Measurements from ENCODE around the gene CYP4F12. TPM values are rescaled to one million over a fixed set of nuclear protein-coding genes. Genes with fewer than 3 reads are reported as not detected.

Gene CYP4F12
- total RNA-seq, 1 experiment from 2014 or later, result not detected

- H3K4me3 Mint-ChIP-seq, result no peak overlapping the region
- H2BK12ac ChIP-seq (ENCODE audit: insufficient read length, low read depth, low read length), result no peak overlapping the region
Measured at GRCh38 chr19:15717809-15718208, 44.9 kb downstream of the CYP4F12 start.

More at GRCh38 chr19:15717809-15718208, 44.9 kb downstream of the CYP4F12 start:
- H4K91ac ChIP-seq (ENCODE audit: insufficient read length, low read depth, low read length), result no peak overlapping the region
- H2BK20ac ChIP-seq (ENCODE audit: low read depth, low read length, poor library complexity, severe bottlenecking), result no peak overlapping the region
- no peak for DNase-seq
- H2AK5ac ChIP-seq (ENCODE audit: insufficient read length, low read length), result no peak overlapping the region
- H3K79me1 ChIP-seq (ENCODE audit: insufficient read depth, low read depth, low read length, poor library complexity, severe bottlenecking), result no peaks in the 10 kb centered on the region
- H4K8ac ChIP-seq (replicated peaks; ENCODE audit: insufficient read length, low read depth, low read length), result no peak overlapping the region
- H3K14ac ChIP-seq (ENCODE audit: insufficient read depth, low read length), result no peak overlapping the region
- H3K23ac ChIP-seq (ENCODE audit: insufficient read length, low read depth, low read length), result no peak overlapping the region
- H3K18ac ChIP-seq (ENCODE audit: insufficient read length, low read depth, low read length), result no peak overlapping the region
- no peaks in the 10 kb centered on the region for H4K20me1 ChIP-seq (ENCODE audit: control insufficient read depth, insufficient read depth, insufficient read length)
- H3K4me1 ChIP-seq (ENCODE audit: insufficient read depth, low read length), result no peaks in the 10 kb centered on the region
- no peak overlapping the region for H2BK120ac ChIP-seq (ENCODE audit: low read depth, low read length, poor library complexity, severe bottlenecking)
- Mint-ChIP-seq H3K4me1 (no peaks in the 10 kb centered on the region), H3K27me3 (ENCODE audit: low read depth) (peaks cover 3% of the 10 kb centered on the region), H3K36me3 (ENCODE audit: insufficient read depth in 1 of 3, low read depth in 3 of 3) (peaks cover 9 to 24% (median 10%) of the 10 kb centered on the region in 3 experiments; a peak in 6 of 7 replicates), H3K27ac (no peak overlapping the region), H3K9me3 (peaks cover 89% of the 10 kb centered on the region in 2 experiments)
- no peaks in the 10 kb centered on the region for H3K79me2 ChIP-seq (ENCODE audit: insufficient read depth, low read length)
- H3K56ac ChIP-seq (ENCODE audit: insufficient read length, low read depth, low read length), result no peak overlapping the region
- H3K23me2 ChIP-seq (ENCODE audit: insufficient read length, low read depth, low read length, poor library complexity, severe bottlenecking), result no peaks in the 10 kb centered on the region
- H2AFZ ChIP-seq (ENCODE audit: low read length), result no peak overlapping the region
- no peak overlapping the region for H3K27ac ChIP-seq (ENCODE audit: insufficient read length, low read depth, low read length)
- no peak overlapping the region for H4K5ac ChIP-seq (ENCODE audit: insufficient read length, low read depth, low read length)
- no peak overlapping the region for H3K4ac ChIP-seq (ENCODE audit: low read depth, low read length)
- H2BK15ac ChIP-seq (ENCODE audit: low read depth, low read length), result no peak overlapping the region
- no peaks in the 10 kb centered on the region for H3K27me3 ChIP-seq (ENCODE audit: insufficient read depth, low read length)
- H3T11ph ChIP-seq (ENCODE audit: low read length), result no peak overlapping the region
- H3K9ac ChIP-seq (ENCODE audit: extremely low read depth, insufficient read length, low read length), result no peak overlapping the region
- TF ChIP-seq, protein P1, sequence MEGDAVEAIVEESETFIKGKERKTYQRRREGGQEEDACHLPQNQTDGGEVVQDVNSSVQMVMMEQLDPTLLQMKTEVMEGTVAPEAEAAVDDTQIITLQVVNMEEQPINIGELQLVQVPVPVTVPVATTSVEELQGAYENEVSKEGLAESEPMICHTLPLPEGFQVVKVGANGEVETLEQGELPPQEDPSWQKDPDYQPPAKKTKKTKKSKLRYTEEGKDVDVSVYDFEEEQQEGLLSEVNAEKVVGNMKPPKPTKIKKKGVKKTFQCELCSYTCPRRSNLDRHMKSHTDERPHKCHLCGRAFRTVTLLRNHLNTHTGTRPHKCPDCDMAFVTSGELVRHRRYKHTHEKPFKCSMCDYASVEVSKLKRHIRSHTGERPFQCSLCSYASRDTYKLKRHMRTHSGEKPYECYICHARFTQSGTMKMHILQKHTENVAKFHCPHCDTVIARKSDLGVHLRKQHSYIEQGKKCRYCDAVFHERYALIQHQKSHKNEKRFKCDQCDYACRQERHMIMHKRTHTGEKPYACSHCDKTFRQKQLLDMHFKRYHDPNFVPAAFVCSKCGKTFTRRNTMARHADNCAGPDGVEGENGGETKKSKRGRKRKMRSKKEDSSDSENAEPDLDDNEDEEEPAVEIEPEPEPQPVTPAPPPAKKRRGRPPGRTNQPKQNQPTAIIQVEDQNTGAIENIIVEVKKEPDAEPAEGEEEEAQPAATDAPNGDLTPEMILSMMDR (conservative IDR thresholded peaks at IDR 0.05), result no peak
- H3K4me2 ChIP-seq (ENCODE audit: insufficient read depth, insufficient read length, low read length), result no peak overlapping the region
- H2BK5ac ChIP-seq (ENCODE audit: insufficient read length, low read length), result no peak overlapping the region
- peaks cover 82% of the 10 kb centered on the region for H3K9me3 ChIP-seq (ENCODE audit: control insufficient read depth, low read depth, low read length)
- no CpG with 5 or more reads among the region's 6 CpGs for WGBS (ENCODE audit: extremely low coverage, insufficient read length, low lambda C conversion rate)

Measured in H9 (cell line).